Prostate gland (tissue), 2 donors: Measurements from ENCODE around the gene RBP5.

Experiments used
- CTCF ChIP-seq, 4 experiments: fragments of 200-600 bp in 2 of 4; fragments of 450-650 bp in 2 of 4; sonication (generic) in 2 of 4; IDR thresholded peaks; 1 replicate in 3 of 4; 2 replicates in 1 of 4; pipeline ENCODE4 v1.5.1; 2016 to 2019; ENCODE audit warnings: antibody characterized with exemption in 4 of 4, mild to moderate bottlenecking in 2 of 4, moderate library complexity in 2 of 4
- POLR2A ChIP-seq: fragments of 450-650 bp; IDR thresholded peaks from one replicate; pipeline ENCODE4 v1.6.1; 2016; ENCODE audit warnings: antibody characterized with exemption, mild to moderate bottlenecking
- POLR2AphosphoS5 ChIP-seq: sonication (generic); formaldehyde crosslinking; IDR thresholded peaks from one replicate; pipeline ENCODE4 v1.6.1; 2017; ENCODE audit warnings: antibody characterized with exemption

- TF ChIP-seq CTCF (IDR thresholded peaks at IDR 0.05): no peak
- no peak for TF ChIP-seq POLR2AphosphoS5
- no peak for TF ChIP-seq POLR2A
These were observed 52.8 kb downstream of the RBP5 start for GRCh38 chr12:7075939-7076338.
